Lower lobe of right lung (tissue), 2 donors: ENCODE data around the gene PCGF1. TPM values are rescaled to one million over a fixed set of nuclear protein-coding genes. Genes with fewer than 3 reads are reported as not detected.

Experiments used
- ATAC-seq, 2 donors: fragments of 200-7000 bp; cut with Tn5 transposase; one replicate each; pipeline ENCODE4 v1.9.1; 2020 to 2022; ENCODE audit warnings: mild to moderate bottlenecking in 2 of 2, moderate library complexity in 2 of 2
- DNase-seq: peaks from one replicate; pipeline ENCODE4 v3.0.0-alpha.2; 2020
- H3K27ac ChIP-seq: fragments of 200-600 bp; one replicate; pipeline ENCODE4 v1.8.0; 2022
- H3K27me3 ChIP-seq: fragments of 200-600 bp; one replicate; pipeline ENCODE4 v1.8.0; 2022; ENCODE audit warnings: low read depth
- H3K36me3 ChIP-seq: fragments of 200-600 bp; one replicate; pipeline ENCODE4 v1.8.0; 2022; ENCODE audit warnings: mild to moderate bottlenecking
- H3K4me1 ChIP-seq: fragments of 200-600 bp; one replicate; pipeline ENCODE4 v1.8.0; 2022
- H3K4me3 ChIP-seq: fragments of 200-600 bp; one replicate; pipeline ENCODE4 v1.8.0; 2022; ENCODE audit warnings: mild to moderate bottlenecking
- H3K9me3 ChIP-seq: fragments of 200-600 bp; one replicate; pipeline ENCODE4 v1.8.0; 2022
- CTCF ChIP-seq: fragments of 200-600 bp; IDR thresholded peaks from one replicate; pipeline ENCODE4 v1.8.0; 2022; ENCODE audit warnings: antibody characterized with exemption, mild to moderate bottlenecking
- intact Hi-C: fragments of 100-400 bp; cut with DNase I; formaldehyde crosslinking; loops from one replicate; pipeline ENCODE4 v1.11.0; 2022
- total RNA-seq: library from RNA; stranded (reverse); fragmentation: NEBNext Ultra II Directional; extraction: Animal tissue kit (Norgen Biotek cat#: 25700); gene quantifications from one replicate; pipeline ENCODE4 v1.2.1, GENCODE V29; 2021
- donor health status: DM: no; HTN: yes; CAD: no; lungs with severe emphysema.

The PCGF1 gene
- total RNA-seq, 1 donor from 2014 or later, result 28.4 TPM

GRCh38 chr2:74504591-74504990 is 2.9 kb downstream of the PCGF1 start:
- no peak for TF ChIP-seq CTCF
- intact Hi-C loops, result no loop called here
- peaks cover 22% of the 10 kb centered on the region for H3K27me3 ChIP-seq
- no peak for ATAC-seq
- H3K27ac ChIP-seq, result no peak overlapping the region
- H3K9me3 ChIP-seq, result no peaks in the 10 kb centered on the region
- no peak for DNase-seq
- H3K4me3 ChIP-seq, result no peak overlapping the region
- H3K4me1 ChIP-seq, result peaks cover 57% of the 10 kb centered on the region
- peaks cover 16% of the 10 kb centered on the region for H3K36me3 ChIP-seq

GRCh38 chr2:74503506-74504475 is 3.7 kb downstream of the PCGF1 start:
- DNase-seq (no peak), ATAC-seq (no peak)
- Histone ChIP-seq H3K9me3 (no peaks in the 10 kb centered on the region), H3K4me3 (peak overlapping the region; percentile 68), H3K27me3 (peaks cover 29% of the 10 kb centered on the region), H3K4me1 (peaks cover 65% of the 10 kb centered on the region), H3K36me3 (peaks cover 16% of the 10 kb centered on the region), H3K27ac (peak overlapping the region; percentile 85)
- no peak for TF ChIP-seq CTCF
- intact Hi-C loops, result no loop called here

- ATAC-seq (peak; percentile 66 to 70), DNase-seq (peak; percentile 87)
- intact Hi-C loops, result no loop called here
- Histone ChIP-seq H3K27ac (peak overlapping the region; percentile 85), H3K36me3 (peaks cover 16% of the 10 kb centered on the region), H3K9me3 (no peaks in the 10 kb centered on the region), H3K27me3 (peaks cover 38% of the 10 kb centered on the region), H3K4me3 (peak overlapping the region; percentile 68), H3K4me1 (peaks cover 68% of the 10 kb centered on the region)
- TF ChIP-seq CTCF, result peak; percentile 24
Observed at GRCh38 chr2:74502720-74503505, 4.6 kb downstream of the PCGF1 start.

GRCh38 chr2:74502147-74502719 is 5.3 kb downstream of the PCGF1 start:
- intact Hi-C loops, result no loop called here
- DNase-seq (peak; percentile 48), ATAC-seq (no peak)
- peaks cover 72% of the 10 kb centered on the region for H3K4me1 ChIP-seq
- H3K27ac ChIP-seq, result peak overlapping the region; percentile 85
- no peak for TF ChIP-seq CTCF
- no peaks in the 10 kb centered on the region for H3K9me3 ChIP-seq
- H3K27me3 ChIP-seq, result peaks cover 45% of the 10 kb centered on the region
- peaks cover 16% of the 10 kb centered on the region for H3K36me3 ChIP-seq
- H3K4me3 ChIP-seq, result peak overlapping the region; percentile 68

GRCh38 chr2:74501335-74502071 is 6.0 kb downstream of the PCGF1 start:
- peaks cover 67% of the 10 kb centered on the region for H3K4me1 ChIP-seq
- no peak overlapping the region for H3K27ac ChIP-seq
- peak overlapping the region; percentile 68 for H3K4me3 ChIP-seq
- H3K36me3 ChIP-seq, result peaks cover 16% of the 10 kb centered on the region
- H3K27me3 ChIP-seq, result peaks cover 46% of the 10 kb centered on the region
- DNase-seq, result peak; percentile 30
- TF ChIP-seq CTCF, result no peak
- no peak for ATAC-seq
- no peaks in the 10 kb centered on the region for H3K9me3 ChIP-seq
- intact Hi-C loops, result no loop called here
